B cell (primary cell): ENCODE results near the gene MYH11. TPM values are rescaled to one million over a fixed set of nuclear protein-coding genes. Genes with fewer than 3 reads are reported as not detected.

ENCODE experiments used
- ATAC-seq: fragments of 200-7000 bp; cut with Tn5 transposase; one replicate; pipeline ENCODE4 v1.10.0; 2021; ENCODE audit warnings: low read depth, mild to moderate bottlenecking, moderate number of reproducible peaks, moderate library complexity
- CTCF ChIA-PET: fragments of 350-600 bp; sonication (Branson Sonifier 250); formaldehyde crosslinking; loops from one replicate; lab custom pipeline; 2021; ENCODE audit warnings: antibody characterized with exemption, inconsistent platforms; lab: Charles Lee
- POLR2A ChIA-PET: fragments of 350-600 bp; sonication (Branson Sonifier 250); formaldehyde crosslinking; loops from one replicate; lab custom pipeline; 2021; ENCODE audit warnings: antibody characterized with exemption; lab: Charles Lee
- DNase-seq: peaks from one replicate; pipeline ENCODE4 v3.0.0; 2013
- H2AFZ ChIP-seq: 2 replicates; pipeline ENCODE4 v1.6.1; 2012; ENCODE audit warnings: mild to moderate bottlenecking, low read depth, low read length; ENCODE audit not compliant: insufficient read depth, poor library complexity, severe bottlenecking
- H3K27ac ChIP-seq, 2 donors: 1 replicate in 1 of 2; 2 replicates in 1 of 2; pipeline ENCODE4 v1.5.1; 2012 to 2013; ENCODE audit warnings: low read length in 2 of 2, mild to moderate bottlenecking in 2 of 2, moderate library complexity in 1 of 2
- H3K27me3 ChIP-seq, 4 experiments: fragments of 200-600 bp in 1 of 4; sonication (generic) in 1 of 4; replicated peaks in 1 of 4; 1 replicate in 2 of 4; 2 replicates in 2 of 4; pipeline versions ENCODE4 v1.6.1 to v1.7.0; 2013 to 2016; ENCODE audit warnings: low read length in 3 of 4, mild to moderate bottlenecking in 2 of 4, mixed read lengths in 1 of 4, moderate library complexity in 1 of 4; ENCODE audit not compliant: insufficient read depth in 4 of 4, control insufficient read depth in 3 of 4; ENCODE audit errors: control extremely low read depth in 1 of 4
- H3K36me3 ChIP-seq, 2 experiments: replicated peaks in 1 of 2; 1 replicate in 1 of 2; 2 replicates in 1 of 2; pipeline versions ENCODE4 v1.6.1 to v1.7.1; 2013; ENCODE audit warnings: low read length in 1 of 2; ENCODE audit not compliant: insufficient read depth in 2 of 2, control insufficient read depth in 1 of 2; ENCODE audit errors: control extremely low read depth in 1 of 2, extremely low read depth in 1 of 2
- H3K4me1 ChIP-seq, 2 donors: fragments of 200-600 bp in 1 of 2; sonication (generic) in 1 of 2; 1 replicate in 1 of 2; 2 replicates in 1 of 2; pipeline versions ENCODE4 v1.5.1 to v1.6.1; 2013 to 2017; ENCODE audit warnings: low read length in 2 of 2; ENCODE audit not compliant: control insufficient read depth in 2 of 2, insufficient read depth in 2 of 2
- H3K4me2 ChIP-seq: replicated peaks from 2 replicates; pipeline ENCODE3; 2012; ENCODE audit warnings: mild to moderate bottlenecking, low read depth, low read length; ENCODE audit not compliant: poor library complexity, severe bottlenecking
- H3K4me3 ChIP-seq, 5 experiments: fragments of 200-600 bp in 1 of 5; sonication (generic) in 1 of 5; 1 replicate in 3 of 5; 2 replicates in 2 of 5; pipeline versions ENCODE4 v1.5.1 to v1.7.0; 2011 to 2016; ENCODE audit warnings: low read length in 4 of 5, mild to moderate bottlenecking in 4 of 5, low read depth in 2 of 5, control low read depth in 1 of 5, moderate library complexity in 1 of 5; ENCODE audit not compliant: insufficient read depth in 1 of 5; ENCODE audit errors: control extremely low read depth in 1 of 5, extremely low read depth in 1 of 5
- H3K79me2 ChIP-seq: fragments of 200-600 bp; sonication (generic); one replicate; pipeline ENCODE4 v1.6.0; 2016; ENCODE audit warnings: low read length; ENCODE audit not compliant: control insufficient read depth, insufficient read depth
- H3K9ac ChIP-seq: fragments of 200-600 bp; sonication (generic); 2 replicates; pipeline ENCODE4 v1.6.1; 2017; ENCODE audit warnings: mild to moderate bottlenecking, low read length, moderate library complexity
- H3K9me3 ChIP-seq, 3 donors: one replicate each; pipeline versions ENCODE4 v1.6.1 to v1.7.1; 2013; ENCODE audit warnings: low read length in 2 of 3; ENCODE audit not compliant: control insufficient read depth in 2 of 3, insufficient read depth in 1 of 3; ENCODE audit errors: control extremely low read depth in 1 of 3
- H4K20me1 ChIP-seq: 2 replicates; pipeline ENCODE4 v1.6.0; 2012; ENCODE audit warnings: mild to moderate bottlenecking, low read length; ENCODE audit not compliant: insufficient read depth, control insufficient read depth, poor library complexity, severe bottlenecking
- H3K27ac Mint-ChIP-seq: one replicate; pipeline ENCODE4 v1.8.0; 2021; ENCODE audit warnings: mixed read lengths
- H3K27me3 Mint-ChIP-seq: one replicate; pipeline ENCODE4 v1.8.0; 2021; ENCODE audit warnings: mixed read lengths
- H3K4me1 Mint-ChIP-seq: one replicate; pipeline ENCODE4 v1.8.0; 2021; ENCODE audit warnings: mixed read lengths
- H3K4me3 Mint-ChIP-seq: one replicate; pipeline ENCODE4 v1.8.0; 2021; ENCODE audit warnings: mixed read lengths
- H3K9me3 Mint-ChIP-seq: one replicate; pipeline ENCODE4 v1.8.0; 2022; ENCODE audit warnings: mixed read lengths; ENCODE audit not compliant: insufficient read depth
- CTCF ChIP-seq: fragments of 200-600 bp; IDR thresholded peaks from one replicate; pipeline ENCODE4 v1.8.0; 2022; ENCODE audit warnings: antibody characterized with exemption, mild to moderate bottlenecking
- EZH2 ChIP-seq: IDR thresholded peaks from 2 replicates; pipeline ENCODE4 v1.6.1; 2012; ENCODE audit warnings: borderline replicate concordance, low read depth, mild to moderate bottlenecking, moderate library complexity, low read length; ENCODE audit not compliant: insufficient read depth, poor library complexity, severe bottlenecking
- WGBS: methylation state at CpG from one replicate; pipeline ENCODE4 v1.1.5; 2013; ENCODE audit warnings: missing lambda C conversion rate; ENCODE audit not compliant: insufficient coverage; 5-methylcytosine and 5-hydroxymethylcytosine counted together
- intact Hi-C: fragments of 100-400 bp; cut with micrococcal nuclease; formaldehyde crosslinking; loops from one replicate; pipeline ENCODE4 v1.10.0; 2022
- polyA plus RNA-seq: library from polyadenylated mRNA; depleted of rRNA; stranded (reverse); fragments of >200 nt; gene quantifications from 2 replicates; pipeline ENCODE4 v1.2.3, GENCODE V29; 2012
- total RNA-seq, 2 donors: library from RNA; stranded (reverse); fragments of 120-200 nt in 1 of 2; gene quantifications; 1 replicate in 1 of 2; 2 replicates in 1 of 2; pipeline versions ENCODE4 v1.2.3 to v1.2.4, GENCODE V29; 2013 to 2022

Gene MYH11
- total and polyA plus RNA-seq, 2 donors (not counting 1 experiment from before 2014, with no cell fraction given) = 0.05 to 0.16 TPM

- ChIA-PET POLR2A (no interaction called here), CTCF (no interaction called here)
- Histone ChIP-seq H3K9ac (no peak overlapping the region), H3K79me2 (no peaks in the 10 kb centered on the region), H3K27ac (no peak overlapping the region), H3K4me1 (no peaks in the 10 kb centered on the region), H3K27me3 (no peaks in the 10 kb centered on the region), H3K4me3 (no peak overlapping the region), H3K36me3 (peaks cover 9 to 43% of the 10 kb centered on the region in 2 experiments), H3K4me2 (no peak overlapping the region), H2AFZ (no peak overlapping the region), H3K9me3 (no peaks in the 10 kb centered on the region), H4K20me1 (no peaks in the 10 kb centered on the region)
- no peak overlapping the region for H3K4me3 Mint-ChIP-seq
- intact Hi-C loops = no loop called here
- no peaks in the 10 kb centered on the region for H3K27me3 Mint-ChIP-seq
- H3K27ac Mint-ChIP-seq = no peak overlapping the region
- TF ChIP-seq EZH2 = no peak
- no peak for TF ChIP-seq CTCF
- DNase-seq (no peak), ATAC-seq (no peak)
- 100% methylated on average over 2 of the region's 7 CpGs for WGBS
- no peaks in the 10 kb centered on the region for H3K4me1 Mint-ChIP-seq
- H3K9me3 Mint-ChIP-seq = no peaks in the 10 kb centered on the region
Observed at GRCh38 chr16:15865742-15866141, 8.9 kb upstream of the MYH11 start.

DNA sequence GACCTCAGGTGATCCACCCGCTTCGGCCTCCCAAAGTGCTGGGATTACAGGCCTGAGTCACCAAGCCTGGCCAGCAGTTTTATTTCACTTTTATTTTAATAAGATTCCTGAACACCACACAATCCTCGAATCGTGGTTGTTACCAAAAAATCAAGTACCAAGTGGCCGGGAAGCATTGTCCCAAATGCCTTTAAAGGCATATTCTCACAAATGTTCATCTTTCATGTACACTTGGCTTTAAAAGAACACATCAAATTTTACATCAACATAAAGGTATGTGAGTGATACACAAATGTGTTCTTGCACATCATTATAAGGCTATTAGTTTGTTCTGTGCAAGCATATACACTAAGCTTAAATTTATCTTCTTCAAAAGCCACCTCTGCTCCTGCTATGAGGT is 8.1 kb upstream of the MYH11 start:
- H3K27ac Mint-ChIP-seq = no peak overlapping the region
- 96% methylated on average over 4 of the region's 5 CpGs for WGBS
- Histone ChIP-seq H3K4me1 (no peaks in the 10 kb centered on the region), H3K9me3 (no peaks in the 10 kb centered on the region), H3K36me3 (peaks cover 9 to 35% of the 10 kb centered on the region in 2 experiments), H3K27me3 (no peaks in the 10 kb centered on the region), H3K4me3 (no peak overlapping the region), H3K27ac (no peak overlapping the region), H3K9ac (no peak overlapping the region), H4K20me1 (no peaks in the 10 kb centered on the region), H3K79me2 (no peaks in the 10 kb centered on the region), H3K4me2 (no peak overlapping the region), H2AFZ (no peak overlapping the region)
- CTCF ChIA-PET = no interaction called here
- no peaks in the 10 kb centered on the region for H3K27me3 Mint-ChIP-seq
- no peaks in the 10 kb centered on the region for H3K9me3 Mint-ChIP-seq
- H3K4me1 Mint-ChIP-seq = no peaks in the 10 kb centered on the region
- H3K4me3 Mint-ChIP-seq = no peak overlapping the region
- intact Hi-C loops = no loop called here
- no peak for DNase-seq
- no peak for ATAC-seq
- POLR2A ChIA-PET = no interaction called here
- TF ChIP-seq CTCF = no peak
- TF ChIP-seq EZH2 = no peak
